ENCODE results near the gene RANBP1. TPM values are rescaled to one million over a fixed set of nuclear protein-coding genes. Genes with fewer than 3 reads are reported as not detected.

RANBP1 gene
- total and polyA plus RNA-seq, 11 donors = 29.3 to 85.3 (median 41.5) TPM

GRCh38 chr22:20112623-20113511 is 3.0 kb upstream of the RANBP1 start:
- WGBS, 4 donors = 79 to 87% (median 82%) methylated on average over 16 to 26 of the region's 26 CpGs
- peaks cover 0 to 79% (median 67%) of the 10 kb centered on the region in 9 donors for H3K36me3 ChIP-seq
- intact Hi-C loops (cut with DNase I) = loop anchor here in 2 of 10 donors (10.0 kb wide), 1 partner anchor 88 kb away; the partner anchor contains the start of gene TANGO2 (in 2 of the 2)

GRCh38 chr22:20113551-20114310 is 2.2 kb upstream of the RANBP1 start:
- ATAC-seq (no peak), DNase-seq (peak in 2 of 5 donors; percentile 22 to 58)
- no peak overlapping the region for H3K4me3 ChIP-seq
- H3K4me1 ChIP-seq = peaks cover 0 to 43% (median 19%) of the 10 kb centered on the region in 12 donors
- H3K9me3 ChIP-seq = no peaks in the 10 kb centered on the region
- WGBS, 4 donors = 87 to 94% (median 91%) methylated on average over 11 to 19 of the region's 19 CpGs
- no peaks in the 10 kb centered on the region for H3K27me3 ChIP-seq
- no peak overlapping the region for H3K27ac ChIP-seq
- TF ChIP-seq POLR2A (IDR thresholded peaks at IDR 0.05) = no peak
- no peak for TF ChIP-seq CTCF (IDR thresholded peaks at IDR 0.05)
- peaks cover 0 to 70% (median 61%) of the 10 kb centered on the region in 9 donors for H3K36me3 ChIP-seq
- intact Hi-C loops (cut with DNase I) = loop anchor here in 2 of 10 donors (10.0 kb wide), 1 partner anchor 89 kb away; the partner anchor contains the start of gene TANGO2 (in 2 of the 2)

More at GRCh38 chr22:20112623-20113511, 3.0 kb upstream of the RANBP1 start:
- no peaks in the 10 kb centered on the region for H3K27me3 ChIP-seq
- peak overlapping the region in 1 of 12 donors; percentile 19 for H3K27ac ChIP-seq
- DNase-seq = peak in 2 of 5 donors; percentile 10 to 44
- H3K4me1 ChIP-seq = peaks cover 0 to 34% (median 11%) of the 10 kb centered on the region in 12 donors
- H3K9me3 ChIP-seq = no peaks in the 10 kb centered on the region
- TF ChIP-seq POLR2A (IDR thresholded peaks at IDR 0.05) (no peak), CTCF (IDR thresholded peaks at IDR 0.05) (no peak)
- no peak overlapping the region for H3K4me3 ChIP-seq
- no peak for ATAC-seq

- Histone ChIP-seq H3K9me3 (no peaks in the 10 kb centered on the region), H3K4me3 (no peak overlapping the region), H3K27me3 (no peaks in the 10 kb centered on the region), H3K36me3 (peaks cover 0 to 68% (median 61%) of the 10 kb centered on the region in 9 donors), H3K27ac (no peak overlapping the region), H3K4me1 (peaks cover 0 to 52% (median 26%) of the 10 kb centered on the region in 12 donors)
- intact Hi-C loops (cut with DNase I) = loop anchor here in 3 of 10 donors (5.0 to 10.0 kb wide), 2 partner anchors 32 to 90 kb away; partner anchors contain the start of genes TANGO2 (in 2 of the 3) and DGCR8 (in 1 of the 3)
- no peak for TF ChIP-seq CTCF (IDR thresholded peaks at IDR 0.05)
- TF ChIP-seq POLR2A (IDR thresholded peaks at IDR 0.05) = no peak
- no peak for ATAC-seq
- DNase-seq = peak in 2 of 5 donors; percentile 28 to 54
- WGBS, 4 donors = 87 to 92% (median 88%) methylated on average over 30 to 36 of the region's 36 CpGs
These were observed 1.1 kb upstream of the RANBP1 start for GRCh38 chr22:20114506-20115475.
